ENCODE data around the gene PPM1H. TPM values are rescaled to one million over a fixed set of nuclear protein-coding genes. Genes with fewer than 3 reads are reported as not detected.

Gene PPM1H
- total and polyA plus RNA-seq, 4 donors = 2.3 to 7.2 (median 4.1) TPM

DNA sequence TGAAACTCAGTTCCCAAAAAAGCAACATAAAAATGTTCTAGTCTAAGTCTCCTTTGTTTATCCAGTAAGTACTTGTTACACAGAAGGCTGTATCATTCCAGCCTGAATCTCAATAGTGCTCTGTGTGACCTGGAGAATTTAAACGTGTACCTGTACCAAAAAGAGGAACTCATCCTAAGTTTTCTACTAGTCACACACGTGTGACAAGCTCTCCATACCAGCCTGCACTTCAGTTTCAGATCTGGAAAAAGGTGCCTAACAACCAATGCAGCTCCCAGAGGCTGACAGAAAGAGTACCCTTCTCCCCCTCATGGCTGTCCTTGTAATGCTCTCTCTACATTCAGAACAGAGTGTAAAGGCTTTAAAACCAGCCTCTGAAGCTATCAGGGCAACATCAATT is 27.4 kb downstream of the PPM1H start:
- DNase-seq (ENCODE audit: low spot score) = no peak
- Histone ChIP-seq H3K27me3 (ENCODE audit: control insufficient read depth in 4 of 4, insufficient read depth in 4 of 4, low read length in 3 of 4) (no peaks in the 10 kb centered on the region), H3K4me1 (ENCODE audit: control insufficient read depth in 4 of 4, insufficient read depth in 4 of 4, low read length in 3 of 4) (peaks cover 0 to 3% (median 0%) of the 10 kb centered on the region in 4 donors), H3K4me3 (ENCODE audit: low read depth in 1 of 3, low read length in 3 of 3) (no peak overlapping the region), H3K36me3 (ENCODE audit: control insufficient read depth in 4 of 4, insufficient read depth in 3 of 4, low read depth in 1 of 4, low read length in 3 of 4) (no peaks in the 10 kb centered on the region), H3K27ac (ENCODE audit: low read depth in 1 of 2, low read length in 2 of 2) (no peak overlapping the region), H3K9me3 (ENCODE audit: control insufficient read depth in 4 of 4, low read length in 3 of 4) (no peaks in the 10 kb centered on the region), H3K9ac (ENCODE audit: low read depth in 1 of 2, low read length in 2 of 2) (no peak overlapping the region)
- no peak for TF ChIP-seq YY1 (IDR thresholded peaks at IDR 0.05)
- TF ChIP-seq, protein P1, sequence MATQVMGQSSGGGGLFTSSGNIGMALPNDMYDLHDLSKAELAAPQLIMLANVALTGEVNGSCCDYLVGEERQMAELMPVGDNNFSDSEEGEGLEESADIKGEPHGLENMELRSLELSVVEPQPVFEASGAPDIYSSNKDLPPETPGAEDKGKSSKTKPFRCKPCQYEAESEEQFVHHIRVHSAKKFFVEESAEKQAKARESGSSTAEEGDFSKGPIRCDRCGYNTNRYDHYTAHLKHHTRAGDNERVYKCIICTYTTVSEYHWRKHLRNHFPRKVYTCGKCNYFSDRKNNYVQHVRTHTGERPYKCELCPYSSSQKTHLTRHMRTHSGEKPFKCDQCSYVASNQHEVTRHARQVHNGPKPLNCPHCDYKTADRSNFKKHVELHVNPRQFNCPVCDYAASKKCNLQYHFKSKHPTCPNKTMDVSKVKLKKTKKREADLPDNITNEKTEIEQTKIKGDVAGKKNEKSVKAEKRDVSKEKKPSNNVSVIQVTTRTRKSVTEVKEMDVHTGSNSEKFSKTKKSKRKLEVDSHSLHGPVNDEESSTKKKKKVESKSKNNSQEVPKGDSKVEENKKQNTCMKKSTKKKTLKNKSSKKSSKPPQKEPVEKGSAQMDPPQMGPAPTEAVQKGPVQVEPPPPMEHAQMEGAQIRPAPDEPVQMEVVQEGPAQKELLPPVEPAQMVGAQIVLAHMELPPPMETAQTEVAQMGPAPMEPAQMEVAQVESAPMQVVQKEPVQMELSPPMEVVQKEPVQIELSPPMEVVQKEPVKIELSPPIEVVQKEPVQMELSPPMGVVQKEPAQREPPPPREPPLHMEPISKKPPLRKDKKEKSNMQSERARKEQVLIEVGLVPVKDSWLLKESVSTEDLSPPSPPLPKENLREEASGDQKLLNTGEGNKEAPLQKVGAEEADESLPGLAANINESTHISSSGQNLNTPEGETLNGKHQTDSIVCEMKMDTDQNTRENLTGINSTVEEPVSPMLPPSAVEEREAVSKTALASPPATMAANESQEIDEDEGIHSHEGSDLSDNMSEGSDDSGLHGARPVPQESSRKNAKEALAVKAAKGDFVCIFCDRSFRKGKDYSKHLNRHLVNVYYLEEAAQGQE (IDR thresholded peaks at IDR 0.05) = no peak
- TF ChIP-seq, protein P2, sequence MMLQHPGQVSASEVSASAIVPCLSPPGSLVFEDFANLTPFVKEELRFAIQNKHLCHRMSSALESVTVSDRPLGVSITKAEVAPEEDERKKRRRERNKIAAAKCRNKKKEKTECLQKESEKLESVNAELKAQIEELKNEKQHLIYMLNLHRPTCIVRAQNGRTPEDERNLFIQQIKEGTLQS (IDR thresholded peaks at IDR 0.05) = no peak
- TF ChIP-seq RXRA (IDR thresholded peaks at IDR 0.05) = no peak
- no peak for TF ChIP-seq HNF4A (conservative IDR thresholded peaks at IDR 0.05)
- TF ChIP-seq, protein P3, sequence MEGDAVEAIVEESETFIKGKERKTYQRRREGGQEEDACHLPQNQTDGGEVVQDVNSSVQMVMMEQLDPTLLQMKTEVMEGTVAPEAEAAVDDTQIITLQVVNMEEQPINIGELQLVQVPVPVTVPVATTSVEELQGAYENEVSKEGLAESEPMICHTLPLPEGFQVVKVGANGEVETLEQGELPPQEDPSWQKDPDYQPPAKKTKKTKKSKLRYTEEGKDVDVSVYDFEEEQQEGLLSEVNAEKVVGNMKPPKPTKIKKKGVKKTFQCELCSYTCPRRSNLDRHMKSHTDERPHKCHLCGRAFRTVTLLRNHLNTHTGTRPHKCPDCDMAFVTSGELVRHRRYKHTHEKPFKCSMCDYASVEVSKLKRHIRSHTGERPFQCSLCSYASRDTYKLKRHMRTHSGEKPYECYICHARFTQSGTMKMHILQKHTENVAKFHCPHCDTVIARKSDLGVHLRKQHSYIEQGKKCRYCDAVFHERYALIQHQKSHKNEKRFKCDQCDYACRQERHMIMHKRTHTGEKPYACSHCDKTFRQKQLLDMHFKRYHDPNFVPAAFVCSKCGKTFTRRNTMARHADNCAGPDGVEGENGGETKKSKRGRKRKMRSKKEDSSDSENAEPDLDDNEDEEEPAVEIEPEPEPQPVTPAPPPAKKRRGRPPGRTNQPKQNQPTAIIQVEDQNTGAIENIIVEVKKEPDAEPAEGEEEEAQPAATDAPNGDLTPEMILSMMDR (IDR thresholded peaks at IDR 0.05; ENCODE audit: low read depth, low read length, missing input control) = no peak
- TF ChIP-seq FOXA1 (IDR thresholded peaks at IDR 0.05) = no peak
- no peak for TF ChIP-seq FOXA2 (IDR thresholded peaks at IDR 0.05)
- 69% methylated on average over 2 of the region's 2 CpGs for WGBS

DNA sequence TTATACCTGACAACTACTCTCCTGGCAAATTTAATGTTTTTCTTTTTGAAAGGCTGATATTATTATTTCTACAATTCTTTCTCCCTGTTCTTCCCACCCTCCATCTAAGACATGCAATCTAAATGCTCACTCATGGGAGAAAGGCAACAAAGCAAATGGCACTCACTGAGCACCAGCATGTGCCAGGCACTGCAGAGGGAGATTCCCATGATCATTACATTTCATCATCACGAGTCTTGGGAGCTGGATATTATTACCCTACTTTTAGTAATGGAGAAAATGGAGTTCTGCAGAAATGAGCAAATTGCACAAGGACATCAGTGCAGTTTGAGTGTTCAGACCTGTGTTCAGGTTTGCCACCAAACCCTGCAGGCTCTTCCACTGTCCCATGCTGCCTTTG is 27.9 kb downstream of the PPM1H start:
- Histone ChIP-seq H3K4me3 (ENCODE audit: low read depth in 1 of 3, low read length in 3 of 3) (no peak overlapping the region), H3K36me3 (ENCODE audit: control insufficient read depth in 4 of 4, insufficient read depth in 3 of 4, low read depth in 1 of 4, low read length in 3 of 4) (no peaks in the 10 kb centered on the region), H3K27ac (ENCODE audit: low read depth in 1 of 2, low read length in 2 of 2) (no peak overlapping the region), H3K4me1 (ENCODE audit: control insufficient read depth in 4 of 4, insufficient read depth in 4 of 4, low read length in 3 of 4) (peaks cover 0 to 3% (median 0%) of the 10 kb centered on the region in 4 donors), H3K9ac (ENCODE audit: low read depth in 1 of 2, low read length in 2 of 2) (no peak overlapping the region), H3K9me3 (ENCODE audit: control insufficient read depth in 4 of 4, low read length in 3 of 4) (no peaks in the 10 kb centered on the region), H3K27me3 (ENCODE audit: control insufficient read depth in 4 of 4, insufficient read depth in 4 of 4, low read length in 3 of 4) (no peaks in the 10 kb centered on the region)
- DNase-seq (ENCODE audit: low spot score) = no peak
- WGBS = 95% methylated on average over 1 of the region's 1 CpG
- no peak for TF ChIP-seq JUND (IDR thresholded peaks at IDR 0.05)
- no peak for TF ChIP-seq FOXA2 (IDR thresholded peaks at IDR 0.05)
- no peak for TF ChIP-seq EGR1 (IDR thresholded peaks at IDR 0.05; ENCODE audit: low read depth in 2 of 2)
- TF ChIP-seq, protein P2 (IDR thresholded peaks at IDR 0.05) = no peak
- no peak for TF ChIP-seq GABPA (IDR thresholded peaks at IDR 0.05 in 1 of 2, conservative IDR thresholded peaks at IDR 0.05 in 1 of 2)
- TF ChIP-seq YY1 (IDR thresholded peaks at IDR 0.05) = no peak
- no peak for TF ChIP-seq HNF4A (conservative IDR thresholded peaks at IDR 0.05)
- TF ChIP-seq HNF4G (IDR thresholded peaks at IDR 0.05) = no peak
- TF ChIP-seq SP1 (IDR thresholded peaks at IDR 0.05) = no peak
- TF ChIP-seq, protein P1 (IDR thresholded peaks at IDR 0.05) = no peak
- TF ChIP-seq, protein P4, sequence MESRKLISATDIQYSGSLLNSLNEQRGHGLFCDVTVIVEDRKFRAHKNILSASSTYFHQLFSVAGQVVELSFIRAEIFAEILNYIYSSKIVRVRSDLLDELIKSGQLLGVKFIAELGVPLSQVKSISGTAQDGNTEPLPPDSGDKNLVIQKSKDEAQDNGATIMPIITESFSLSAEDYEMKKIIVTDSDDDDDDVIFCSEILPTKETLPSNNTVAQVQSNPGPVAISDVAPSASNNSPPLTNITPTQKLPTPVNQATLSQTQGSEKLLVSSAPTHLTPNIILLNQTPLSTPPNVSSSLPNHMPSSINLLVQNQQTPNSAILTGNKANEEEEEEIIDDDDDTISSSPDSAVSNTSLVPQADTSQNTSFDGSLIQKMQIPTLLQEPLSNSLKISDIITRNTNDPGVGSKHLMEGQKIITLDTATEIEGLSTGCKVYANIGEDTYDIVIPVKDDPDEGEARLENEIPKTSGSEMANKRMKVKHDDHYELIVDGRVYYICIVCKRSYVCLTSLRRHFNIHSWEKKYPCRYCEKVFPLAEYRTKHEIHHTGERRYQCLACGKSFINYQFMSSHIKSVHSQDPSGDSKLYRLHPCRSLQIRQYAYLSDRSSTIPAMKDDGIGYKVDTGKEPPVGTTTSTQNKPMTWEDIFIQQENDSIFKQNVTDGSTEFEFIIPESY (IDR thresholded peaks at IDR 0.05) = no peak
- TF ChIP-seq NR2F2 (IDR thresholded peaks at IDR 0.05) = no peak

All from liver (tissue), 9 donors.